OCI-M2 (cell line): ENCODE data around the gene PGBD5.
"Not testable (repeated sequence)": the region's sequence is repeated elsewhere in the genome, so short reads cannot be mapped to it uniquely, and the experiment has no call there.

Source experiments
- DNase-seq: peaks from one replicate; lab custom pipeline; 2025; ENCODE audit not compliant: unreplicated experiment; lab: John Stamatoyannopoulos, UW

PGBD5 gene, protein sequence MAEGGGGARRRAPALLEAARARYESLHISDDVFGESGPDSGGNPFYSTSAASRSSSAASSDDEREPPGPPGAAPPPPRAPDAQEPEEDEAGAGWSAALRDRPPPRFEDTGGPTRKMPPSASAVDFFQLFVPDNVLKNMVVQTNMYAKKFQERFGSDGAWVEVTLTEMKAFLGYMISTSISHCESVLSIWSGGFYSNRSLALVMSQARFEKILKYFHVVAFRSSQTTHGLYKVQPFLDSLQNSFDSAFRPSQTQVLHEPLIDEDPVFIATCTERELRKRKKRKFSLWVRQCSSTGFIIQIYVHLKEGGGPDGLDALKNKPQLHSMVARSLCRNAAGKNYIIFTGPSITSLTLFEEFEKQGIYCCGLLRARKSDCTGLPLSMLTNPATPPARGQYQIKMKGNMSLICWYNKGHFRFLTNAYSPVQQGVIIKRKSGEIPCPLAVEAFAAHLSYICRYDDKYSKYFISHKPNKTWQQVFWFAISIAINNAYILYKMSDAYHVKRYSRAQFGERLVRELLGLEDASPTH

DNA sequence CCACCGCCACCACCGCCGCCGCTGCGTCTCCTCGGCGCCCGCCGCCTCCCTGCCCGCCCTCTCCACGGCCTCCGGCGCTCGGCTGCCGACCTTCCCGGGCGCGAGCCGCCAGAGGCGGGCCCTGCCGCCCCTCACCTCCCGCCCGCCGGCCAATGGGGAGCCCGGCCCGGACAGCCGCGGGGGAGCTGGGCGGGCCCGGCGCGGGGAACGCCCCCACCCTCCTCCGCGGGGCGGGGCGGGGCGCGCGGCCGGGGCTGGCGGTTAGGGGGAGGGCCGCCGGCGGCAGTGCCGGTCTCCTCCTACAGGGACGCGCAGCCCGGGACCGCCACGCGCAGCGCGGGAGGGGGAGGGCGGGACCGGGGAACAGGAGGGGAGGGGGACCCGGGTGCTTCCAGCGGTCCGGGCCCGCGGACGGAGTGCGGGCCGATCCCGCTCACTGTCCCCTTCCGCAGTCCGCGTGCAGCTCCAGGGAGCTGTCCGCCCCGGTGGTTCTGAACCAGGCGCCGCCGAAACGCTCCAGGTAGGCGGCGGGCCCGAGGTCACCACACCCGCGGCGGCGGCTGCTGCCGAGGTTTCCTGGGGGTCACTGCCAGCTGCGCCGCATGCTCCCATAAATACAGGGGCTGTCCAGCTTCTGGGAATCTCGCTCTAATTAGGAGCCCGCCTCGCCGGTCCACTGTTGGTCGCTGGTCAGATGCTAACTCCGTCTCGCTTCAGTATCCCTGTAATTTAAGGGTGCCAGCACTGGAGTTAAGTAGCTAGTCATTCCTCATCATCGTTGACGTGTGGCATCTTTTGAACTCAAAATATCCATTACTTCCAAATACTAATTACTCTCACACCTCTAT, at the start of gene PGBD5:
Gene PGBD5 (minus strand): TSS at position 87 of the 848 bp plus-strand sequence. CDS start 404 bp downstream, outside the sequence.
- peak; percentile 7 for DNase-seq

DNA sequence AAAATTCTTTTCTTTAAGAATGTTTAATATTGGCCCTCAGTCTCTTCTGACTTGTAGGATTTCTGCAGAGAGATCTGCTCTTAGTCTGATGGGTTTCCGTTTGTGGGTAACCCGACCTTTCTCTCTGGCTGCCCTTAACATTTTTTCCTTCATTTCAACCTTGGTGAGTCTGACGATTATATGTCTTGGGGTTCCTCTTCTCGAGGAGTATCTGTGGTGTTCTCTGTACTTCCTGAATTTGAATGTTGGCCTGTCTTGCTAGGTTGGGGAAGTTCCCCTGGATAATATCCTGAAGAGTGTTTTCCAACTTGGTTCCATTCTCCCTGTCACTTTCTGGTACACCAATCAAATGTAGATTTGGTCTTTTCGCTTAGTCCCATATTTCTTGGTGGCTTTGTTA, 48.8 kb upstream of the PGBD5 start:
- DNase-seq: not testable (repeated sequence)

DNA sequence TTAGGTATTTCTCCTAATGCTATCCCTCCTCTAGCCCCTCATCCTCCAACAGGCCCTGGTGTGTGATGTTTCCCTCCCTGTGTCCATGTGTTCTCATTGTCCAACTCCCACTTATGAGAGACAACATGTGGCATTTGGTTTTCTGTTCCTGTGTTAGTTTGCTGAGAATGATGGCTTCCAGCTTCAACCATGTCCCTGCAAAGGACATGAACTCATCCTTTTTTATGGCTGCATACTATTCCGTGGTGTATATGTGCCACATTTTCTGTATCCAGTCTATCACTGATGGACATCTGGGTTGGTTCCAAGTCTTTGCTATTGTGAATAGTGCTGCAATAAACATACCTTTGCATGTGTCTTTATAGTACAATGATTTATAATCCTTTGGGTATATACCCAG, 44.6 kb upstream of the PGBD5 start:
- not testable (repeated sequence) for DNase-seq

DNA sequence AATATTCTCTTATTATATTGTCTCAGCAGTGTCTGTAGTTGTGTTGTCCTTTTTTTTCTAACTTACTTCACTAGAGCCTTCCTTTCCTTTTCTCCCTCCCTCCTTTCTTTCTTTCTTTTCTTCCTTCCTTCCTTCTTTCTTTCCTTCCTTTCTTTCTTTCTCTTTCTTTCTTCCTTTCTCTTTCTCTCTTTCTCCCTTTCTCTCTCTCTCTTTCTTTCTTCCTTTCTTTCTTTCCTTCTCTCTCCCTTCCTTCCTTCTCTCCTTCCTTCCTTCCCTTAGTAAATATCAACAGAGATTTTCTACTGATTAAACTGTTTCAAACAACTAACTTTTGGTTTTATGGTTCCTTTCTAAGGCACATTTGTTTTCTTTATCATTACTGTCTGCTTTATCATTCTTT, 43.1 kb upstream of the PGBD5 start:
- no peak for DNase-seq

DNA sequence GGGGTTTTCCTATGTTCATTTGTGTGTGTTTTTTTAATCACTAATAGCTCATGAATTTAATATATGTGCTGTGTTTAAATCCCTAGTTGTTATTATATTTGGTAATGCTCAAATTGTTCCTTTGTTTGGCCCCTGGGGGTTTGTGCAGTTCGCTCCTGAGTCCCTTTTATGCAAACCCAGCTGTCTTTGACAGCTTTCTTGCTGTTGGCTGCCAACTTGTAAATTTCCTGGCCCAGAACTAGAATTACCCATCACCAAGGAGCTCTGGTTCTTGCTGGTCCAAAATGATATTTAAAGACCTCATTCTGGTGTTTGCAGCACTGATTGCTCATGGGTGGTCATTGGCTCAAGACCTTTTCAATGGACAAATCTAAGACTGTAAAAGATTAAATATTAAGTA, 39.6 kb upstream of the PGBD5 start:
- DNase-seq: no peak

DNA sequence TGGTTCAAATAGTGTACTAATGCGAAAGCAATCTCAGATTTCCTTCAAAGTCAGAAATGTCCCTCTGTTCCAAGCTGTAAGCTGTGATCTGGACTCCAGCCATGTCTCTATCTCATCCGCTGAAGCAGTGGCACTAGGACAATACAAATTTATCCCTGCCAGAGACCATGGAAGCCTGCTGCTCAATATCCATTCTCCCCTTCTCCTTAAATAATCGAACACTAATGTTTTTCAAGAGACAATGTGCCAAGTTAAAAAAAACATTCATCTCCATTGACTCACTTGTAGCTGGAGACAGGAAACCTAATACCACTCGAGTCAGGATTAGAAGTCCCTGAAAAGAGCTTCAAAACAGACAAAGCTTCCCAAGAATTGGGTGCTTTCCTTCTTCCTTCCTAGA, 38.5 kb upstream of the PGBD5 start:
- DNase-seq: no peak

DNA sequence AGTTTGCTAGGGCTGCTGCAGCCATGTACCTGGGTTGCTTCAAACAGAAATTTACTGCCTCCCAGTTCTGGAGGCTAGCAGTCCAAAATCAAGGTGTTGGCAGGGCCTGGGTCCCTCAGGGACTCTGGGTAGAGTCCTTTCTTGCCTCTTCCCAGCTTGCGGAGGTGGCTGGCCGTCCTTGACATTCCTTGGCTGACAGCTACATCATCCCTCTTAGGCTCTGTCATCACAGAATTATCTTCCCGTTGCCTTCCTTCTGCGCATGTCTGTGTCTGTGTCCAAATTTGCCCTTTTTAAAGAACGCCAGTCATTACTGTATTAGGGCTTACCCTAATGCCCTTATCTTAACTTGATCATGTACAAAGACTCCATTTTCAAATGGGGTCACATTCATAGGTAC, 37.6 kb upstream of the PGBD5 start:
- no peak for DNase-seq

DNA sequence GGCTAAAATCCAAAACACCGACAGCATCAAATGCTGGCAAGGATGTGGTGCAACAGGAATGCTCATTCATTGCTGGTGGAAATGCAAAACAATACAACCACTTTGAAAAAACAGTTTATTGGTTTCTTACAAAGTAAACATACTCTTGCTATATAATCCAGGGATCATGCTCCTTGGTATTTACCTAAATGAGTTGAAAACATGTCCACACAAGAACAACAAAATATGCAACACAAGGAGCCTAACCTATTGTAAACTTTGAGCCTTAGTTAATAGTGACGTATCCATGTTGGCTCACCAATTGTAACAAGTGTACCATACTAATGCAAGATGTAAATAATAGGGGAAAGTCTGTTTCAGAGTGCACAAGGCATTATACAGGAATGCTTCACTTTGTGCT, 37.2 kb upstream of the PGBD5 start:
- no peak for DNase-seq

DNA sequence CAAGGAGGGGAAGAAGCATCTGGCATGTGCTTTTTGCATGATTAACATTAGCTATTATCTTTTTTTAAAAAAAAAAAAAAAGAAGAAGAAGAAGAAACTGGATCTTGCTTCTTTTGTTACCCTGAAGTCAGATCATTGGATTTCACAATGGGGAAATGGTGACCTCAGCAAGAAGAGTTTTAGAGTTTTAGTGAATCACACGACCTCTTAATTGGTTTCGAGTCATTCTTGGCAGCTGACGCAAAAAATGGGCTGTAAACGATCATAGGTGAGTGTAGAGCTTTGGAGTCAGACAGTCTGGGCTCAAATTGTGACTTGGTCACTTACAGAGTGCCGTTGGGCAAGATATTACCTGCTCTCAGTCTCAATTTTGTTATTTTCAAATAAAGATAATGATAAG, 33.3 kb upstream of the PGBD5 start:
- no peak for DNase-seq

DNA sequence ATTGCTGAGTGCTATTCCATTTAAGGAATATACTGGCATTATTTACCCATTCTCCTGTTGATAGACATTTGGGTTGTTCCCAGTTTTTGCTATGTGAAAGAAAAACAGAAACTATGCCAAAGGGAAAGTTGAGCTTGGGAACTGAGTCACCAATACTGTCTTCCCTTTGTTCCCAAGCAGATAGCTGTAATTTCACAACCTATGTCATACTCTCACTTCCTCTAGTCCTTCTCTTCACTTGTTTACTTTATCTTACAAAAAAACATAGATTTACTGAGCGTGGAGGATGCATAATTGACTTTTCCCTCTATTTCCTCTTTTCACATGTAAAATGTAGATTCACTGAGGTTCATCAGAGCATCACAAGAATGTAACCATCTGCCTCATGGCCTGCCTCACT, 32.4 kb upstream of the PGBD5 start:
- DNase-seq: no peak

DNA sequence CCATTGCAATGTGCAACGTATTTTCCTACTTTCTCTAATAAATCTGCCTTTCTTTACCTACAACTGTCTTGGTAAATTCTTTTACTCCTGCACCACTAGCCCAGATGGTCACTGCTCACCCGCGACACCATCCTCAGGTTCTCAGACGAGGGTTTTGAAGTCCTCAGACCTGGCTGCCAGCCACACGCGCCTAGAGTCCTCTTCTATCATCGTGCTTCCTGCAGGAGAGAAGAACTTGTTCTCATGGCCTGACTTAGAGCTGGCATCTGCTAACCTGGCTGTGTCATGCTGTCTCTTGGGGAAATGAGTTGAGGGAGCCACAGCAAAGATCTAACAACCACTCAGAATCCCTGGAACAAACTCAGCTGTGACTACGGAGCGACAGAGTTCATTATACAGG, 30.3 kb upstream of the PGBD5 start:
- DNase-seq: no peak

DNA sequence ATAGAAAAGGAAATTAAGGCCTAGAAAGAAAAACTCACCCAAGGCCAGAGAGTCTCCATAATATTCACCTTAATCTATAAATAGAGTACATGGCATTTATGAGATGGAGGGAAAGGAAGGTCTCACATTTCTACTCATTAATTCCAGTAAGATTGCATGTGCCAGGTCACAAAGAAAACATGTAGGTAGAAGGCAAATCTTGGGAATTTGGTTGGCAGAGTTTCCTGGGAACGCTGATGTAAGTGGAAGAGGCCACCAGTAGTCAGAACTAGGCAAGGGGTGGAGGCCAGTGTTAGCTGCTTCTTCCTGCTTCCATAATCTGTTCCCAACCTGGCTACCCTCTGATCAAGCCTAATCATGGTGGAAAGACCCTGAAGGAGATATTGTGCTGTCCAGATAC, 29.2 kb upstream of the PGBD5 start:
- no peak for DNase-seq

DNA sequence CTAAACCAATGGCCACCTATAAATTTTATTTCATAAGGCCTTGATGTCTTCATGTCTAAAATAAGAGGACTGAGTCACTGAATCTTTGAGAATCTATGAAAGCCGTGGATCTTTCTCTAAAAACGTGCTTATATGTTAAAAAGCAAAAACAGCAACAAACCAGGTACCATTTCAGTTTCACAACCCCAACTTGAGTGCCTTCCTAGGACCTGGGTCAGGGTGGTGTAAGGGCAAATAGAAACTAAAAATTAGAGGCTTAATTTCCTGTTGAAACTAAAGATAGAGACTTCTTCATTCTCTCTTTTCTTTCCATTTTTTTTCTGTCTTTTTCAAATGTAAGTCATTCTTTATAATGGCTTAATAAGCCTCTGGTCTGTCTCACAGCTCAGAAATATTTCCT, 27.2 kb upstream of the PGBD5 start:
- DNase-seq: no peak

DNA sequence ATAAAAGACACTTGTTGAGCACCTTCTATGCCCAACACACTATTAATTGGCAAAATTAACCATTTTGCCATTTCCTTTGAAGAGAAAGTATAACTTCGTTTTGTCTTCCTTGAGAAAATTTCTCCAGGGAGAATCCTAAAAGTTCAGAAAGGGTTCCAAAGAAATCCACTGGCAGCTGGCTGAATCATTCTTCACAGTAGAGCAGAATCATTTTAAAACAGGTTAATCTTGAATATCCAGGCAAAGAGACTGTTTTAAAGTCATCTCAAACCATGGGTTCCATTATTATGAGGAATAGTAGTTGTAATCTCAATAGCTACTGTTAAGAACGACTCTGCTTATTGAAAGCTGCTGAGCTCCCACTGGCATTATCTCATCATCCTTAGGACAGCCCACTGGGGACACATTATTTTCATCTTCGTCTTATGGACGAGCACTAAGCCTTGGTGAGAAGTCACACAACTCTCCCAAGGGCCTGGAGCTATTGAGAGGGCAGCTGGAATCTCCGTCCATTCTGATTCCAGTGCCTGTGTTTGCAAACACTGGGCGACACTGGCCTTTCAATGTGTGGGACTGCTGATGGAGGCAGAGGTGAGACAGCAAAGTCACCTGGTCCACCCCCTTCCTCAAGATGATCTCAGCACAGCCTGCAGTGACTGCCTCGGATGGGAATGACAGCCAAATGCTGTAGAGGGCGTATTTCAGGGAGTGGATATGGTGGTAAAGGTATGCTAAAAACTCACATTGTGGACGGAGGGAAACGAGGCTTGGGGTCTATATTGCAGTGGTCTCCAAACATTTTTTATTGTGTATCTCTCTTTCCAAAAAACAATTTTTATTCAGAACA, 15.3 kb upstream of the PGBD5 start:
- DNase-seq: no peak

DNA sequence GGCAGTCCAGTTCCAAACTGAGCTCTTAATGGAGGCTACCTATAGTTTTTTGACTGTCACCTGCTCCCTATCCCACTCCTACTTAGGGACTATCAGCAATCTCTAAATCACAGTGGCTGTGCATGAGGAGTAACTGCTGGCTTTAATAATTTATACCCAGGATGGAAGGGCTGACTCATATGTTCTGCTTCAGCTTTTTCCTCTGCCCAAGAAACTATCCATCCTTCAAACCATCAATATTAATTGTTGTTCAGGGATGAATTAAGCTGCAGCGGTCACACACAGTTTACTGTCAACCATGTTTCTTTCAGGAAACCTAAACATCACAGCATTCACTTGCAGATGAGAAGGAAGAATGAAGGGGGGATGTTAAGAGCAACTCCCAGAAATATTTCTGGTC, 9.0 kb upstream of the PGBD5 start:
- DNase-seq: no peak

DNA sequence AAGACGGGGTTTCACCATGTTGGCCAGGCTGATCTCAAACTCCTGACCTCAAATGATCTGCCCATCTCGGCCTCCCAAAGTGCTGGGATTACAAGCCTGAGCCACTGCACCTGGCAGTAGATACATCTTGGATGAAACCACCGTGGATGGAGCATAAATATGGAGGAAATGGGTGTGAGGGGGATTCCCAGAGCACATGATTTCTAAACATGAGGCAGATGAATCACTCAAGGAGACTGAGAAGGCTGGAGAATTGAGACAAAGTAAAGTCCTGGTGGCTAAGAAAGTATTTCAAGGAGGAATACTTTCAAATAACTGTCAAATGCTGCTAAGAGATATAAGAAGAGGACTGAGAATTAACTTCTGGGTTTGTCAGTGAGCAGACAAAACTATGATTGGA, 5.4 kb upstream of the PGBD5 start:
- no peak for DNase-seq

DNA sequence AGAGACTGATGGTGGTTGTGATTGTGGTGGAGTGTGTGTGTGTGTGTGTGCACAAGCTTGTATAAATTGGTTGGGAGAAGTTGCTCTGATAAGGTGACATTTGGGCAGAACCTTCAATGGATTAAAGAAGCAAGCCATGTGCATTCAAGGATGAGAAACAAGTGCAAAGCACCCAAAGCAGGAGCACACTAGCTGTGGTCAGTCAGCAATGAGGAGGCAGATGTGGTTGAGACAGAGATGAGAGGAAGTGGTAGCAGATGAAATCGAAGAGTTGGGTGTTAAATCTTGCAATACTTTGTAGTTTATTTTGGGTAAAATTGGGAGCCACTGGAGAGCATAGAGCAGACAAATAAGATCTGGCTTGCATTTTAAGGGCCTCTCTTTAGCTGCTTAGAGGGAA, 4.4 kb upstream of the PGBD5 start:
- no peak for DNase-seq

DNA sequence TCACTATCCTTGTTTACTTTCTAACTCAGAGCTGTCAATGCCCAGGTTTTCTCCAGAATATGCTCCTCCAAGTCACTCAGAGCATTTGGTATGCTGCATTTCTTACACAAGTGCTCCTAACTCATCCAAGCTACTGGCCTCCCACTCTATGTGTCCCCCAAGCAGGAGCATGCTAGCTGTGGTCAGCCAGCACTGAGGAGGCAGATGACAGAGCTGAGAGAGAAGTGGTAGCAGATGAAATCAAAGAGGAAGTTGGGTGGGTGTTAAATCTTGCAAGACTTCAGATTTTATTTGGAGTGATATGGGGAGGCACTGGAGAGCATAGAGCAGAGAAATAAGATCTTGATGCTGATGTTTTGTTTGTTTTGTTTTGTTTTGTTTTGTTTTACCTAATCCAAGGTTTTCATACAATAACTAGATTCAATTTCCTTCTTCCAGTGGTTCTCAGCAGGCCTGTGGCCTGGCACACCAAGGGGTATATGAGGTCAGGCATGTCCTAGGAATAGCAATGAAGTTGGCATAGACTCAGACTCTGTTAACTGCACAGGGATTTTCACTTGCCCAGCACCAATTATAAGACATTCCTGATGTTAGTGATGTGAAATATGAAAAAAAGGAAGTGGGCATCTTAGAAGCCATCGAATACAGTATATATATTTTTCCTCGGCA, 3.1 kb upstream of the PGBD5 start:
- DNase-seq: no peak

DNA sequence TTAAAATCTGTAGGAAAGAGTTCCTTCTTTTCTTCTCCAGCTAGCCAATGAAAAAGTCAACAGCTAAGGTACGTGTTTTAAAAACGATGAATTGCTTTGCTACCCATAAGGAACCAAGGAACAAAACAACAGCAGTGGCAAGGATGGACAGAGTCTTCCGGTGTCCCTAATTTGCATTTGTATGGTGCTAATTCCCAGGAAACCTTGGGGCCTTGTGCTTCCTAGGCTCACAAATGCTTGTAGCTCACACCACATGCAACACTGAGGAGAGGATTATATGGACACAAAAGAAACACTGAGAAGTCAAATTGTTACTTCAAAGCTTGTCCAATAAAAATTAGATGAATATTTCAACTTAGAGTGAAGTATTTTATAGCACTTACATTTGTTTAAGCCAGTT, 1.8 kb upstream of the PGBD5 start:
- no peak for DNase-seq

DNA sequence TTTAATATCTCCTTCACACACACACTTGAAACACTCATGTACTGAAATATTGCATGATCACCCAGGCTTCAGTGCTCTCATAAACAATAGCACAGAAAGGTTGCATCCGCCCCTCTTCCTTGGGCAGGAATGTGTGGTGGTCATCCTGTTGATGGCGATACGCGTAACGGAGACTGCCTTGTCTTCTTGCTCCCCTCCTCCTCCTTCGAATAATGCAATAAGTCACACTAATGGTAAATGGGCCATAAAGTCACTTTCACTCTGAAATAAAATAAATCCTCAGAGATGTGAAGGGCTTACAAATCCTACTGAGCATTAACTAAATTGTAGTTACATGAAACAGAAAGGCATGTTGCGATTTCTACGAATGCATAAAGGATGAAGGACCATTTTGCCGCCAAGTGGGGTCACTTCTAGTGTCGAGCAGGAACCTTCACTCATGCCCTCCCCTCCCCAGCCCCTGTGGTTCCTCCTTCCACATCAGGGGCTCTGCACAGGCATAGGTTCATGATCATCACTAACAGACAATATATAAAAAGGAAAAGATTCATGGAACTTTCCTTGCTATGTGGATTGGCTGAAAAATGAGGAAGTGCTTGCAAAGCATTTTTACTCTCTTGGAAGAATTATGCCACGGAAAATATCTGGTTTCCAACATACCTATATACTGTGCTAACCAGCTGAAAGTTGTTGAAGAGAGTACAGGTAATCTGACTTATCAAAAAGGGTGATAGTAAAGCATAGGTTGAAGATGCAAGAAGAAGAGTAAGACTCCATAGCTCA, 1.2 kb upstream of the PGBD5 start:
- DNase-seq: no peak
